HEK293 (cell line): ENCODE results near the gene AIM2.

Experiments
- CTCF ChIA-PET: fragments of 350-600 bp; formaldehyde crosslinking; extraction: SDS; loops from one replicate; lab custom pipeline; 2021; ENCODE audit warnings: antibody characterized with exemption; lab: Yijun Ruan, JAX
- POLR2A ChIA-PET: fragments of 300-600 bp; formaldehyde crosslinking; extraction: SDS; loops from one replicate; lab custom pipeline; 2020; ENCODE audit warnings: antibody characterized with exemption, inconsistent platforms; lab: Yijun Ruan, JAX
- H3K27ac ChIP-seq: fragments of 200-500 bp; sonication (Bioruptor generic); 2 replicates; pipeline ENCODE4 v1.5.1; 2014; ENCODE audit warnings: low read depth, low read length, control low read depth, inconsistent platforms; ENCODE audit errors: extremely low read depth
- H3K36me3 ChIP-seq, 2 experiments: fragments of 200-500 bp in 1 of 2; sonication (Bioruptor generic) in 1 of 2; 1 replicate in 1 of 2; 2 replicates in 1 of 2; pipeline ENCODE4 v1.5.1; 2014 to 2017; ENCODE audit warnings: inconsistent platforms in 2 of 2, low read length in 2 of 2; ENCODE audit not compliant: control insufficient read depth in 2 of 2, insufficient read depth in 1 of 2
- H3K4me1 ChIP-seq: fragments of 200-500 bp; sonication (Bioruptor generic); 2 replicates; pipeline ENCODE4 v1.5.1; 2014; ENCODE audit warnings: mild to moderate bottlenecking, low read length, inconsistent platforms; ENCODE audit not compliant: control insufficient read depth, insufficient read depth
- H3K4me3 ChIP-seq: 2 replicates; pipeline ENCODE4 v1.5.1; 2011; ENCODE audit warnings: low read depth, mild to moderate bottlenecking, control low read depth, low read length, moderate library complexity
- H3K9me3 ChIP-seq: fragments of 200-500 bp; sonication (Bioruptor generic); 2 replicates; pipeline ENCODE4 v1.5.1; 2014; ENCODE audit warnings: low read depth, low read length, inconsistent platforms; ENCODE audit not compliant: control insufficient read depth, insufficient read depth
- OSR2 ChIP-seq: fragments of 450-650 bp; formaldehyde crosslinking; IDR thresholded peaks from 2 replicates; pipeline ENCODE4 v1.5.1; 2016; ENCODE audit warnings: missing biosample characterization, missing genetic modification characterization
- YY2 ChIP-seq: fragments of 450-650 bp; formaldehyde crosslinking; IDR thresholded peaks from 2 replicates; pipeline ENCODE4 v1.5.1; 2016; ENCODE audit warnings: missing biosample characterization, missing genetic modification characterization
- ZFP3 ChIP-seq: fragments of 450-650 bp; formaldehyde crosslinking; IDR thresholded peaks from 2 replicates; pipeline ENCODE4 v1.5.1; 2016; ENCODE audit warnings: low read depth, missing biosample characterization, missing genetic modification characterization
- ZNF292 ChIP-seq: fragments of 450-650 bp; formaldehyde crosslinking; IDR thresholded peaks from 2 replicates; pipeline ENCODE4 v1.5.1; 2016; ENCODE audit warnings: low read depth, missing biosample characterization, missing genetic modification characterization, borderline replicate concordance
- ZNF350 ChIP-seq: fragments of 450-650 bp; formaldehyde crosslinking; IDR thresholded peaks from 2 replicates; pipeline ENCODE4 v1.5.0; 2017; ENCODE audit warnings: missing biosample characterization, mild to moderate bottlenecking, missing genetic modification characterization
- ZNF354C ChIP-seq: fragments of 450-650 bp; formaldehyde crosslinking; IDR thresholded peaks from 2 replicates; pipeline ENCODE4 v1.5.1; 2016; ENCODE audit warnings: missing biosample characterization, missing genetic modification characterization, low read depth, borderline replicate concordance
- ZNF416 ChIP-seq: fragments of 450-650 bp; formaldehyde crosslinking; IDR thresholded peaks from 2 replicates; pipeline ENCODE4 v1.5.1; 2016; ENCODE audit warnings: missing biosample characterization, missing genetic modification characterization
- ZNF423 ChIP-seq: fragments of 450-650 bp; formaldehyde crosslinking; IDR thresholded peaks from 2 replicates; pipeline ENCODE4 v1.5.1; 2016; ENCODE audit warnings: missing biosample characterization, missing genetic modification characterization
- ZNF549 ChIP-seq: fragments of 450-650 bp; IDR thresholded peaks from 2 replicates; pipeline ENCODE4 v1.5.1; 2018; ENCODE audit warnings: missing biosample characterization, missing genetic modification characterization, mild to moderate bottlenecking, inconsistent platforms, moderate library complexity
- ZNF658 ChIP-seq: fragments of 450-650 bp; formaldehyde crosslinking; IDR thresholded peaks from 2 replicates; pipeline ENCODE4; 2016; ENCODE audit warnings: missing biosample characterization, missing genetic modification characterization
- TF ChIP-seq, protein P1 (sequence below): fragments of 450-650 bp; IDR thresholded peaks from 2 replicates; pipeline ENCODE4 v1.5.1; 2018; ENCODE audit warnings: missing biosample characterization, missing genetic modification characterization
- TF ChIP-seq, protein P2 (sequence below): fragments of 450-650 bp; formaldehyde crosslinking; conservative IDR thresholded peaks from 2 replicates; pipeline ENCODE4 v1.5.1; 2016; ENCODE audit warnings: low read depth, missing biosample characterization, missing genetic modification characterization
- TF ChIP-seq, protein P3 (sequence below): sonication (generic); formaldehyde crosslinking; IDR thresholded peaks from 2 replicates; pipeline ENCODE4 v1.8.1; 2022; ENCODE audit warnings: mild to moderate bottlenecking, moderate library complexity, missing genetic modification reagents
- TF ChIP-seq, protein P4 (sequence below): fragments of 450-650 bp; formaldehyde crosslinking; IDR thresholded peaks from 2 replicates; pipeline ENCODE4 v1.5.1; 2016; ENCODE audit warnings: missing biosample characterization, missing genetic modification characterization
- TF ChIP-seq, protein P5 (sequence below): fragments of 450-650 bp; formaldehyde crosslinking; IDR thresholded peaks from 2 replicates; pipeline ENCODE4 v1.5.1; 2016; ENCODE audit warnings: missing biosample characterization, missing genetic modification characterization

The AIM2 gene

DNA sequence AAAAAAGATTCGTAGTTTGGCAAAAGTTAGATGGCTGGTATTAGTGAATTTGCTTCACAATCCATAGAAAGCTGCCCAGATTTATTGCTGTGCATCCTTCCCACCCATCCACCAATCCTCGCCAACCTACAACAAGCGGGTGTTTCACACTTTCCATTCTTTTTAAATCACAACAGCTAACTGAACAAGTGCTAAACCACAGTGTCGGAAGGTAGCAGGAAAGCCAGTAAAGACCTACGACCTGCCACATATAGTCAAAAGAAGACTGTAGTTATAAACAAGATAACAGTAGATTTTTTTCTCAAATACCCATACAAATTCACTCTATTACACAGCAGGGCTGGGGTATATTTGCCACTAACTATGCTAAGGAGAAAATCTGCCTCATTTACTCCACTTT lies 47.0 kb upstream of the AIM2 start:
- Histone ChIP-seq H3K27ac (no peak overlapping the region), H3K4me1 (no peaks in the 10 kb centered on the region), H3K4me3 (no peak overlapping the region), H3K36me3 (no peaks in the 10 kb centered on the region), H3K9me3 (no peaks in the 10 kb centered on the region)
- CTCF ChIA-PET: interaction anchor here (0.7 kb wide), 1 partner anchor 44 kb away, joined by 4 read pairs; no protein-coding TSS in a partner anchor
- TF ChIP-seq, protein P1, sequence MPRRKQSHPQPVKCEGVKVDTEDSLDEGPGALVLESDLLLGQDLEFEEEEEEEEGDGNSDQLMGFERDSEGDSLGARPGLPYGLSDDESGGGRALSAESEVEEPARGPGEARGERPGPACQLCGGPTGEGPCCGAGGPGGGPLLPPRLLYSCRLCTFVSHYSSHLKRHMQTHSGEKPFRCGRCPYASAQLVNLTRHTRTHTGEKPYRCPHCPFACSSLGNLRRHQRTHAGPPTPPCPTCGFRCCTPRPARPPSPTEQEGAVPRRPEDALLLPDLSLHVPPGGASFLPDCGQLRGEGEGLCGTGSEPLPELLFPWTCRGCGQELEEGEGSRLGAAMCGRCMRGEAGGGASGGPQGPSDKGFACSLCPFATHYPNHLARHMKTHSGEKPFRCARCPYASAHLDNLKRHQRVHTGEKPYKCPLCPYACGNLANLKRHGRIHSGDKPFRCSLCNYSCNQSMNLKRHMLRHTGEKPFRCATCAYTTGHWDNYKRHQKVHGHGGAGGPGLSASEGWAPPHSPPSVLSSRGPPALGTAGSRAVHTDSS: no peak
- POLR2A ChIA-PET: no interaction called here

DNA sequence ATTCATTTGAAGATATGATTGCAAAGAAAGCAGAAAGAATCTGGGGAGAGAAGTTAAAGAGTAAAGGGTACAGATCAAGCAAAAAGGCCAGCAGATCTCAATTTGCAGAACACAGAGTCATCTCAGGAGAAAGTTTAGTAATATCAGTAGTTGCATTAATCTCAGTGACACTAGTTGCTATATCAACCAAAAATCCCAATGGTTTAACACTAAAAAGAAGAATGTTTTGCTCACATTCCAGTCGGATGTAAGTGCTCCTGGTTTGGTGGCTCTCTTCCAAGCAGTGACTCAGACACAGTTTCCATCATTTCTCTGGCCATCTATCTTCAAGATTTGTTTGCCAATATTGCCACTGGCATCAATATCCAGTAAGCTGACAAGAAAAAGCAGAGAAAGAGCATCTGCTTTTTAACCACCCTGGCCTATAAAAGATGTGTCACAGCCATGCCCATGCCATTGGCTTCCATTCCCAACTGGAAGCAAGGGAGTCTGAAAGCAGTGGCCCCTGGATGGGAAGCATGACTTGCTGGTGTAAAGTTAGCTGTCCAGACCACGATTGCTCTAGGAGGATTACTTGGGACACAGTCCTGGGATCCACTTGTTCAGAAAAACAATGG lies 45.5 kb upstream of the AIM2 start:
- H3K27ac ChIP-seq: no peak overlapping the region
- H3K4me1 ChIP-seq: no peaks in the 10 kb centered on the region
- no peak for TF ChIP-seq ZNF658
- no peak for TF ChIP-seq ZNF416
- TF ChIP-seq, protein P2, sequence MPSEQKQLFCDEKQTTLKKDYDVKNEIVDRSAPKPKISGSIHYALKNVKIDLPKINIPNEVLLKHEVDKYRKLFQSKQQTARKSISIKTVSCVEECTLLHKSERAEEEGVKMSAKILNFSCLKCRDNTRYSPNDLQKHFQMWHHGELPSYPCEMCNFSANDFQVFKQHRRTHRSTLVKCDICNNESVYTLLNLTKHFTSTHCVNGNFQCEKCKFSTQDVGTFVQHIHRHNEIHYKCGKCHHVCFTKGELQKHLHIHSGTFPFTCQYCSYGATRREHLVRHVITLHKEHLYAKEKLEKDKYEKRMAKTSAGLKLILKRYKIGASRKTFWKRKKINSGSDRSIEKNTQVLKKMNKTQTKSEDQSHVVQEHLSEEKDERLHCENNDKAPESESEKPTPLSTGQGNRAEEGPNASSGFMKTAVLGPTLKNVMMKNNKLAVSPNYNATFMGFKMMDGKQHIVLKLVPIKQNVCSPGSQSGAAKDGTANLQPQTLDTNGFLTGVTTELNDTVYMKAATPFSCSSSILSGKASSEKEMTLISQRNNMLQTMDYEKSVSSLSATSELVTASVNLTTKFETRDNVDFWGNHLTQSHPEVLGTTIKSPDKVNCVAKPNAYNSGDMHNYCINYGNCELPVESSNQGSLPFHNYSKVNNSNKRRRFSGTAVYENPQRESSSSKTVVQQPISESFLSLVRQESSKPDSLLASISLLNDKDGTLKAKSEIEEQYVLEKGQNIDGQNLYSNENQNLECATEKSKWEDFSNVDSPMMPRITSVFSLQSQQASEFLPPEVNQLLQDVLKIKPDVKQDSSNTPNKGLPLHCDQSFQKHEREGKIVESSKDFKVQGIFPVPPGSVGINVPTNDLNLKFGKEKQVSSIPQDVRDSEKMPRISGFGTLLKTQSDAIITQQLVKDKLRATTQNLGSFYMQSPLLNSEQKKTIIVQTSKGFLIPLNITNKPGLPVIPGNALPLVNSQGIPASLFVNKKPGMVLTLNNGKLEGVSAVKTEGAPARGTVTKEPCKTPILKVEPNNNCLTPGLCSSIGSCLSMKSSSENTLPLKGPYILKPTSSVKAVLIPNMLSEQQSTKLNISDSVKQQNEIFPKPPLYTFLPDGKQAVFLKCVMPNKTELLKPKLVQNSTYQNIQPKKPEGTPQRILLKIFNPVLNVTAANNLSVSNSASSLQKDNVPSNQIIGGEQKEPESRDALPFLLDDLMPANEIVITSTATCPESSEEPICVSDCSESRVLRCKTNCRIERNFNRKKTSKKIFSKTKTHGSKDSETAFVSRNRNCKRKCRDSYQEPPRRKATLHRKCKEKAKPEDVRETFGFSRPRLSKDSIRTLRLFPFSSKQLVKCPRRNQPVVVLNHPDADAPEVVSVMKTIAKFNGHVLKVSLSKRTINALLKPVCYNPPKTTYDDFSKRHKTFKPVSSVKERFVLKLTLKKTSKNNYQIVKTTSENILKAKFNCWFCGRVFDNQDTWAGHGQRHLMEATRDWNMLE (tag by site-specific recombination): no peak
- TF ChIP-seq ZNF292 (tag by site-specific recombination): no peak
- TF ChIP-seq, protein P3, sequence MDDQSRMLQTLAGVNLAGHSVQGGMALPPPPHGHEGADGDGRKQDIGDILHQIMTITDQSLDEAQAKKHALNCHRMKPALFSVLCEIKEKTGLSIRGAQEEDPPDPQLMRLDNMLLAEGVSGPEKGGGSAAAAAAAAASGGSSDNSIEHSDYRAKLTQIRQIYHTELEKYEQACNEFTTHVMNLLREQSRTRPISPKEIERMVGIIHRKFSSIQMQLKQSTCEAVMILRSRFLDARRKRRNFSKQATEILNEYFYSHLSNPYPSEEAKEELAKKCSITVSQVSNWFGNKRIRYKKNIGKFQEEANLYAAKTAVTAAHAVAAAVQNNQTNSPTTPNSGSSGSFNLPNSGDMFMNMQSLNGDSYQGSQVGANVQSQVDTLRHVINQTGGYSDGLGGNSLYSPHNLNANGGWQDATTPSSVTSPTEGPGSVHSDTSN (CRISPR knock-in tag): no peak
- no peak for TF ChIP-seq YY2 (tag by site-specific recombination)
- TF ChIP-seq ZNF354C: no peak
- TF ChIP-seq, protein P4, sequence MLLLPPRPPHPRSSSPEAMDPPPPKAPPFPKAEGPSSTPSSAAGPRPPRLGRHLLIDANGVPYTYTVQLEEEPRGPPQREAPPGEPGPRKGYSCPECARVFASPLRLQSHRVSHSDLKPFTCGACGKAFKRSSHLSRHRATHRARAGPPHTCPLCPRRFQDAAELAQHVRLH (tag by site-specific recombination): no peak
- TF ChIP-seq ZFP3: no peak
- no peak for TF ChIP-seq ZNF549 (tag by site-specific recombination)
- TF ChIP-seq OSR2 (tag by site-specific recombination): no peak
- TF ChIP-seq, protein P5, sequence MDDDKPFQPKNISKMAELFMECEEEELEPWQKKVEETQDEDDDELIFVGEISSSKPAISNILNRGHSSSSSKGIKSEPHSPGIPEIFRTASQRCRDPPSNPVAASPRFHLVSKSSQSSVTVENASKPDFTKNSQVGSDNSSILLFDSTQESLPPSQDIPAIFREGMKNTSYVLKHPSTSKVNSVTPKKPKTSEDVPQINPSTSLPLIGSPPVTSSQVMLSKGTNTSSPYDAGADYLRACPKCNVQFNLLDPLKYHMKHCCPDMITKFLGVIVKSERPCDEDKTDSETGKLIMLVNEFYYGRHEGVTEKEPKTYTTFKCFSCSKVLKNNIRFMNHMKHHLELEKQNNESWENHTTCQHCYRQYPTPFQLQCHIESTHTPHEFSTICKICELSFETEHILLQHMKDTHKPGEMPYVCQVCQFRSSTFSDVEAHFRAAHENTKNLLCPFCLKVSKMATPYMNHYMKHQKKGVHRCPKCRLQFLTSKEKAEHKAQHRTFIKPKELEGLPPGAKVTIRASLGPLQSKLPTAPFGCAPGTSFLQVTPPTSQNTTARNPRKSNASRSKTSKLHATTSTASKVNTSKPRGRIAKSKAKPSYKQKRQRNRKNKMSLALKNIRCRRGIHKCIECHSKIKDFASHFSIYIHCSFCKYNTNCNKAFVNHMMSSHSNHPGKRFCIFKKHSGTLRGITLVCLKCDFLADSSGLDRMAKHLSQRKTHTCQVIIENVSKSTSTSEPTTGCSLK (tag by site-specific recombination): no peak
- no peak for TF ChIP-seq ZNF423 (tag by site-specific recombination)
- no peak for TF ChIP-seq ZNF350
- H3K4me3 ChIP-seq: no peak overlapping the region
- no peaks in the 10 kb centered on the region for H3K9me3 ChIP-seq
- no peaks in the 10 kb centered on the region for H3K36me3 ChIP-seq
- ChIA-PET CTCF (no interaction called here), POLR2A (no interaction called here)
